ENCODE results near the gene OS9. TPM values are rescaled to one million over a fixed set of nuclear protein-coding genes. Genes with fewer than 3 reads are reported as not detected.
"Not testable (repeated sequence)": the region's sequence is repeated elsewhere in the genome, so short reads cannot be mapped to it uniquely, and the experiment has no call there.

The OS9 gene
- total RNA-seq, 2 donors from 2014 or later, result 167 to 213 TPM

- DNase-seq (no peak), ATAC-seq (no peak)
- WGBS, 2 donors, result 71 to 73% methylated on average over 6 of the region's 6 CpGs
- H3K27ac ChIP-seq, result no peak overlapping the region
- TF ChIP-seq POLR2A (IDR thresholded peaks at IDR 0.05), result no peak
- TF ChIP-seq, protein P1, sequence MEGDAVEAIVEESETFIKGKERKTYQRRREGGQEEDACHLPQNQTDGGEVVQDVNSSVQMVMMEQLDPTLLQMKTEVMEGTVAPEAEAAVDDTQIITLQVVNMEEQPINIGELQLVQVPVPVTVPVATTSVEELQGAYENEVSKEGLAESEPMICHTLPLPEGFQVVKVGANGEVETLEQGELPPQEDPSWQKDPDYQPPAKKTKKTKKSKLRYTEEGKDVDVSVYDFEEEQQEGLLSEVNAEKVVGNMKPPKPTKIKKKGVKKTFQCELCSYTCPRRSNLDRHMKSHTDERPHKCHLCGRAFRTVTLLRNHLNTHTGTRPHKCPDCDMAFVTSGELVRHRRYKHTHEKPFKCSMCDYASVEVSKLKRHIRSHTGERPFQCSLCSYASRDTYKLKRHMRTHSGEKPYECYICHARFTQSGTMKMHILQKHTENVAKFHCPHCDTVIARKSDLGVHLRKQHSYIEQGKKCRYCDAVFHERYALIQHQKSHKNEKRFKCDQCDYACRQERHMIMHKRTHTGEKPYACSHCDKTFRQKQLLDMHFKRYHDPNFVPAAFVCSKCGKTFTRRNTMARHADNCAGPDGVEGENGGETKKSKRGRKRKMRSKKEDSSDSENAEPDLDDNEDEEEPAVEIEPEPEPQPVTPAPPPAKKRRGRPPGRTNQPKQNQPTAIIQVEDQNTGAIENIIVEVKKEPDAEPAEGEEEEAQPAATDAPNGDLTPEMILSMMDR (IDR thresholded peaks at IDR 0.05), result no peak
- no peaks in the 10 kb centered on the region for H3K36me3 ChIP-seq (replicated peaks in 1 of 2; ENCODE audit: insufficient read depth in 1 of 2, low read depth in 2 of 2)
- intact Hi-C loops (cut with DNase I), result no loop called here
- H3K4me1 ChIP-seq, result no peaks in the 10 kb centered on the region
- H3K27me3 ChIP-seq, result no peaks in the 10 kb centered on the region
- H3K4me3 ChIP-seq, result no peak overlapping the region
- H3K9me3 ChIP-seq, result no peaks in the 10 kb centered on the region
Measured at GRCh38 chr12:57672801-57673200, 21.1 kb upstream of the OS9 start.

DNA sequence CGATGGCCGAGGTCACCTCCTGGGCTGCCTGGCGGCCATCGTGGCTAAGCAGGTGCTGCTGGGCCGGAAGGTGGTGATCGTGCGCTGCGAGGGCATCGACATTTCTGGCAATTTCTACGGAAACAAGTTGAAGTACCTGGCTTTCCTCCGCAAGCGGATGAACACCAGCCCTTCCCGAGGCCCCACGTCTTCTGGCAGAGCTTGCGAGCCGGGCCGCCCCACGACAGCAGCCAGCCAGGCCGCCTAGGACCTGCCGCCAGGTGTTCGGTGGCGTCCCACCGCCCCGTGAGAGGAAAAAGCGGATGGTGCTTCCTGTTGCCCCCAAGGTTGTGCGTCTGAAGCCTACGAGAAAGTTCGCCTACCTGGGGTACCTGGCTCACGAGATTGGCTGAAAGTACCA is 19.2 kb upstream of the OS9 start:
- WGBS, 2 donors, result 85 to 91% methylated on average over 17 to 29 of the region's 29 CpGs
- H3K27me3 ChIP-seq, result no peaks in the 10 kb centered on the region
- DNase-seq (no peak), ATAC-seq (no peak)
- no peaks in the 10 kb centered on the region for H3K4me1 ChIP-seq
- no peak overlapping the region for H3K4me3 ChIP-seq
- no peak overlapping the region for H3K27ac ChIP-seq
- TF ChIP-seq, protein P1 (IDR thresholded peaks at IDR 0.05), result no peak
- H3K36me3 ChIP-seq (replicated peaks in 1 of 2; ENCODE audit: insufficient read depth in 1 of 2, low read depth in 2 of 2), result no peaks in the 10 kb centered on the region
- H3K9me3 ChIP-seq, result no peaks in the 10 kb centered on the region
- intact Hi-C loops (cut with DNase I), result no loop called here

GRCh38 chr12:57677947-57678346 is 16.0 kb upstream of the OS9 start:
- ATAC-seq; H3K27me3 ChIP-seq; intact Hi-C loops (cut with DNase I); H3K4me3 ChIP-seq; DNase-seq; H3K36me3 ChIP-seq (replicated peaks in 1 of 2; ENCODE audit: insufficient read depth in 1 of 2, low read depth in 2 of 2); H3K9me3 ChIP-seq; H3K27ac ChIP-seq; H3K4me1 ChIP-seq: not testable (repeated sequence)
- WGBS, 2 donors, result 83 to 92% methylated on average over 9 of the region's 9 CpGs

DNA sequence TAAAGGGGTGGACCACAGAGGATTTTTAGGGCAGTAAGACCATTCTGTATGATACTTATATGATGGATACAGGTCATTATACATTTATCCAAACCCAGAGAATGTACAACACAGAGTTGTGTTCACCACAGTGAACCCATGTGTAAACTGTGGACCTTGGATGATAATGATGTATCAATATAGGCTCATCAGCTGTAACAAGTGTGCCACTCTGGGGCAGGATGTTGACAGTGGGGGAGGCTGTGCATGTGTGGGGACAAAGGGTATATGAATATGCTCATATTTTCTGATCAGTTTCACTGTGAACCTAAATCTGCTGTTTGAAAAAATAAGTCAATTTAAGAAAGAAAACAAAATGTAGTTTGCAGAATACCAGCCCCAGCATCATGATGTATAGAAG is 14.2 kb upstream of the OS9 start:
- Histone ChIP-seq H3K4me3 (no peak overlapping the region), H3K27ac (no peak overlapping the region), H3K4me1 (no peaks in the 10 kb centered on the region), H3K27me3 (no peaks in the 10 kb centered on the region), H3K36me3 (replicated peaks in 1 of 2; ENCODE audit: insufficient read depth in 1 of 2, low read depth in 2 of 2) (no peaks in the 10 kb centered on the region), H3K9me3 (no peaks in the 10 kb centered on the region)
- DNase-seq (no peak), ATAC-seq (no peak)
- intact Hi-C loops (cut with DNase I), result no loop called here
- TF ChIP-seq, protein P1 (IDR thresholded peaks at IDR 0.05), result no peak
- TF ChIP-seq POLR2A (IDR thresholded peaks at IDR 0.05), result no peak

GRCh38 chr12:57687862-57688261 is 6.1 kb upstream of the OS9 start:
- Histone ChIP-seq H3K4me1 (peaks cover under 1% of the 10 kb centered on the region), H3K9me3 (no peaks in the 10 kb centered on the region), H3K36me3 (replicated peaks in 1 of 2; ENCODE audit: insufficient read depth in 1 of 2, low read depth in 2 of 2) (no peaks in the 10 kb centered on the region), H3K27ac (no peak overlapping the region), H3K4me3 (no peak overlapping the region), H3K27me3 (no peaks in the 10 kb centered on the region)
- TF ChIP-seq, protein P1 (IDR thresholded peaks at IDR 0.05), result no peak
- TF ChIP-seq POLR2A (IDR thresholded peaks at IDR 0.05), result no peak
- DNase-seq (no peak), ATAC-seq (no peak)
- intact Hi-C loops (cut with DNase I), result no loop called here
- 41 to 52% methylated on average over 4 of the region's 4 CpGs for WGBS, 2 donors

Measured in body of pancreas (tissue), 4 donors.